NCI-H460 (cell line): ENCODE measurements around the gene APBA1. TPM values are rescaled to one million over a fixed set of nuclear protein-coding genes. Genes with fewer than 3 reads are reported as not detected.
"Not testable (repeated sequence)": the region's sequence is repeated elsewhere in the genome, so short reads cannot be mapped to it uniquely, and the experiment has no call there.

Source experiments
- DNase-seq: peaks from one replicate; pipeline ENCODE4 v3.0.0-alpha.2; 2016; ENCODE audit warnings: low read depth; ENCODE audit errors: extremely low read depth
- total RNA-seq: library from RNA; depleted of rRNA; stranded (reverse); fragments of >200 nt; shearing (Covaris generic); gene quantifications from 2 replicates; pipeline ENCODE4 v1.2.3, GENCODE V29; 2014

Gene APBA1
- total RNA-seq, 1 experiment from 2014 or later = 0.05 TPM

DNA sequence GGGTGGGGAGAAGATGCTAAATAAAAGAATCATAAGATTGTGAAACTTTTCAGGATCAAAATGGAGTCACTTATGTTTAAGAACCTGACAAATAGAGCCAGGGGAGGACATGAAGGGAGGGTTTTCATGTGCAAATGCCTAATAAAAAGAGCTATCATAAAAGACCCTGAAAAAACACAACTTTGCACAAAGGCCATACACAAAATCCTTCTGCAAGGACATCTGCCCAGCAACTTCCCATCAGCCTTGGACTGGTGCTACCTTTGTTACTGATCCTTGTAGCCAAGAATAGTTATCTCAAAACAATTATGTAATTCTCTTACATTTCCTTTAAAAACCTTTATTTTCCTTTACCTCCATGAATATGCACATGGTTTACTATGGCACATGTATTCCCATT lies 63.0 kb downstream of the APBA1 start:
- DNase-seq = no peak

DNA sequence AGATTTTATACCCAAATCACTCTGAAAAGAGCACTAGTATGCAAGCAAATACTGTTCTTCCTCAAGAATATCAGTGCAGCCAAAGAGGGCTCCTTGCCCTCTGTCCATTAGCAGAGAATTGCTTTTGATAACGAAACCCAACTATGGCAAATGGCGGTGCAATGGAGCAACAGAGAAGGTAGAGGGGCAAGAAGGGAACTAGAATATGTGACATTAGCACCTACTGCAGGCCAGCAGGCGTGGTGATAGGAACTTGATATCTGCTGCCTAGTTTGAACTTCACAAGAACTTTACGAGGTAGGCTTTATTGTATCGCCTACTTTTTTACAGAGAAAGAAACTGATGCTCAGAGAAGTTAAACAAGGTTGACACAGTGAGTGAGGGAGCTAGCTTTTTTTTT lies 66.1 kb downstream of the APBA1 start:
- no peak for DNase-seq

GRCh38 chr9:69605406-69605805 lies 66.8 kb downstream of the APBA1 start:
- DNase-seq = no peak

DNA sequence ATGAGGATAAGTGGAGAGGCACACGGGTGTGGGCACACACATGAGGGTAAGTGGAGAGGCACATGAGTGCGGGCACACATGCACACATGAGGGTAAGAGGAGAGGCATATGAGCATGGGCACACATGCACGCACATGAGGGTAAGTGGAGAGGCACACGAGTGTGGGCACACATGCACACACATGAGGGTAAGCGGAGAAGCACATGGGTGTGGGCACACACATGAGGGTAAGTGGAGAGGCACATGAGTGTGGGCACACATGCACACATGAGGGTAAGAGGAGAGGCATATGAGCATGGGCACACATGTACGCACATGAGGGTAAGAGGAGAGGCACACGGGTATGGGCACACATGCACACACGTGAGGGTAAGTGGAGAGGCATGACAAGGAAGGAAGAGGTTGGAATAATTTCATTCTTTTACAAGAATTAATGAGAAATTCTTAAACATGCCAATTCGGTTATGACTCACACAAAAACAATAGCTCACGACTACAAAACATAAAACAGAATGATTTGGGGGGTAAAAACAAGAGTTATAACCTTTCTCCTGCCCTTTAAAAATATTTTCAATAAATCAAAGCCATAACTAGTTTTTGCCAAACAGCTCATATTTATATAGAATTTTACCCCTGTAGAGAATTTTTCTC lies 67.5 kb downstream of the APBA1 start:
- DNase-seq = no peak

GRCh38 chr9:69603656-69604055 lies 68.5 kb downstream of the APBA1 start:
- no peak for DNase-seq

- DNase-seq = no peak
Observed at GRCh38 chr9:69602773-69603172, 69.4 kb downstream of the APBA1 start.

DNA sequence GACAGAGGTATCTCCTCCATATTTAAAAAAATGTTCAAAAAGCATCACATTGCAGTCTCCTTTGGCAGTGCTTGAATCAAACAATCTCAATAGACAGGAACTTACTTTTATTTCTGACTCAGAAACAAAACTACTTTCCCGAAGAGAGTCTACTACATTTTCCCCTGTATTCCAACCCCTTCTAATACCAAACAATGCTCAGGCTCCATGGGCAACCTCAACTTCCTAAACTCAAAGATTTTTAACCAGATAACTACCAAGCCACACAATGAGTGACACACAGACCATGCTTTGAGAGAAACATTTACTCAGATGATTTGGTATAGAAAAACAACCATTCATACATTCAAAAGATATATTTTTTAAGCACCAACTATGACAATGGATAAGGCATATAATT lies 70.5 kb downstream of the APBA1 start:
- DNase-seq = no peak

GRCh38 chr9:69600314-69601047 lies 71.7 kb downstream of the APBA1 start:
- DNase-seq = no peak

DNA sequence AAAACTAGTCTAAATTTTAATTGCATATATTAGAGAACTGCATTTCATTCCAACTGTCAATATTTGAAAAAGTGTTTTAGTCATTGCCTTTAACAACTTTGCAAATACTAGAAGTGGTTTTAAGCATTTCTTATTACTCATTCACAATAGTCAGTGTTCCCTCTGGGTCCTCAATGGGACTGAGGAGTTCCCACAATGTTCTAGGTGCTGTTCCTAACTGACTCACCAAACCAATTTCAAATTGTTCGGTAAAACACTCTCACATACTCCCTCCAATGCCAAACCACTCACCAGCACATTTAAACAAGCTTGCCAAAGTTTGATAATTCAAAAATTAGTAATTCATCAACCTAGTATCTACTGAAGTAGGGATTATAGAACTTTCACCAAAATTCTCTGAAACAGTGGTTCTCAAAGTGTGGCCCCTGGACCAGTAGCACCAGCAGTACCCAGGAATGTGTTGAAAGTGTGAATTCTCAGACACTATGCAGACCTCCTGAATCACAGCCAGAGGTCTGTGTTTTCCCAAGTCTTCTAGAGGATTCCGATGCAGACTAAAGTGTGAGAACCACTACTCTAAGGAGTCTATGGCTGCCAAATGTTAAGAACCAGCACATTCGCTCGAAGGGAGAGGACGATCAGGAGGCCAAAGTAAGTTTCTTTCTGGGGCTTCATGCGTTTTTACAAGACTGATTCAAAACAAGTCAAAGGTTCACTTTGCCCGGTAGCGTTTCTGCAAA lies 72.8 kb downstream of the APBA1 start:
- DNase-seq = no peak

DNA sequence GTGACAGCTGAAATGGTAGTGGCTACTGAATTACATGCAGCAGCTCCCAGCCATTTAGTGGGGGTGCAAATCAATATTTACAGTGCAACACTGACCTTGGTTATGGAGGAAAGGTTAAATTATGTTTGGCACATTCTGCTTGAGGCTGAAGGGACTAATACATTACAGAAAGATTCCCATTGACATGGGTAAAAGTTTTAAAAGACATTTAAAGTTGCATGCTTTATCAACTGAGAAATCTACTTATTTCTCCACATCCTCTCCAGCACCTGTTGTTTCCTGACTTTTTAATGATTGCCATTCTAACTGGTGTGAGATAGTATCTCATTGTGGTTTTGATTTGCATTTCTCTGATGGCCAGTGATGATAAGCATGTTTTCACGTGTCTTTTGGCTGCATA lies 75.3 kb downstream of the APBA1 start:
- DNase-seq = not testable (repeated sequence)

DNA sequence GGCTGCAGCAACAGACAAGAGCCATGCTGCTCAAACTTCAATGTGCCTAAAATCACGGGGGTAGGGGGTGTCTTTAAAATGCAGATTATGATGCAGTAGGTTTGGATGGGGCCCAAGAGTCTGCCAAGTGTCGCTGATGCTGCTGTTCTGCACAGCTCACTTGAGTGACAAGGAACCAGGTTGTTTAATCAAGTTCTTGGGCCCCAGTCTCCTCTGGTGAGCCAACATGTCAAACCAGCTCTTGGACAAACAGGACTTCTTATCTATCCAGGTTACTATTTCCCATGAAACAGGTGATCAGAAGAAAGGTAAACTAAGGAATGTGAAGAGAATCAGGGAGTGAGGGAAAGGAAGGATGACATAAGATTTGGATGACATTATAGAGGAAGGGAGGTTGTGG lies 78.0 kb downstream of the APBA1 start:
- DNase-seq = no peak

GRCh38 chr9:69593756-69594155 lies 78.4 kb downstream of the APBA1 start:
- DNase-seq = no peak

DNA sequence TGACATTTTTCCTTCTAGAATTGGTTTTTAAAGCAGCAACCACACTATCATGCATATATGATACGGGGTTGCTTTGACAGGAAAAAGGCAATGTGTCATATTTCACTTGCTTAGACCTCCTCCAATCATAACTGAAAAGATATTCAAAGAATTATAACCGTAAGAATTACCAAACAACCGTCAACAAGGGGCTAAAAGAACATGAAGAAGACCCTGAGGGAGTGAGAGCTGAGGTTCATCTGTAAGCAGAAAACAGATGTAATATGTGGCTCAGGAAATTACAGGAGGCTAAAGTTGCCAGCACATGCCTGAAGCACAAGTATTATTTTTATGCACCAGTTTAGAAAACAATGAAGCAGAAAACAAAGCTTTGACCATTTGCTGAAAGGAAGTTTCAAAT lies 78.9 kb downstream of the APBA1 start:
- DNase-seq = no peak

- no peak for DNase-seq
Observed at GRCh38 chr9:69590266-69590665, 81.9 kb downstream of the APBA1 start.

DNA sequence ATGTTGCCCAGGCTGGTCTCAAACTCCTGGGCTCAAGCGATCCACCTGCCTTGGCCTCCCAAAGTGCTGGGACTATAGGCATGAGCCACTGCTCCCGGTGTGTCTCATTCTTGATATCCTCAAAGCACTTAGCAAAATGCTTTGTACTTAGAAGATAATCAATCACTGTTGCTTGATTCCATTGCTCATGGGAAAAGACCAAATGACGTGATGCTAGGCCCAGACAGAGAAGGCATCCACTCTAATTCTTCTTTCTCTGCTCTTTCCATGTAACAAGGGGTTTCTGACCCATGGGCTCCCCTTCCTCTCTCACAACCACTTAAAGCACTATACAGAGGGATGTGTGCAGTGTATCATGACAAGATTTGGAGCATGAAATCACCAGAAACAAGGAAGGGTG lies 83.0 kb downstream of the APBA1 start:
- no peak for DNase-seq

GRCh38 chr9:69585571-69585970 lies 86.6 kb downstream of the APBA1 start:
- DNase-seq = no peak

DNA sequence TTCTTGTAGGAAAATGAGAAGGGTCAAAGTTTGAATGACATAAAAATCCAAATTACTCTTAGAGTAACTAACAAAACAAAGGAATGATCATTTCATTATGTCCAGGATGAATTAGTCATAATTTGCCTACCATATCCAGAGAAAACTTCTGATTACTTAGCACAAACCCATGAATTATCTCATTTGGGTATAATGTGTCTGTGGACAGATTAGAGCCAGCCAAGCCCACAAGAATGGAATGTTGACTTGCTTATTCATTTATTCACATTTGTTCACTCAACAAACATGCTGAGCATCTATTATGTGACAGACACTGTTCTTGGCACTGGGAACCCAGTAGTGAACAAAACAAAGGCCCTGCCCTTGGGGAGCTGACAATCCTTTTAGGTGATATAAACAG lies 87.4 kb downstream of the APBA1 start:
- no peak for DNase-seq

GRCh38 chr9:69583645-69584234 lies 88.4 kb downstream of the APBA1 start:
- DNase-seq = no peak

DNA sequence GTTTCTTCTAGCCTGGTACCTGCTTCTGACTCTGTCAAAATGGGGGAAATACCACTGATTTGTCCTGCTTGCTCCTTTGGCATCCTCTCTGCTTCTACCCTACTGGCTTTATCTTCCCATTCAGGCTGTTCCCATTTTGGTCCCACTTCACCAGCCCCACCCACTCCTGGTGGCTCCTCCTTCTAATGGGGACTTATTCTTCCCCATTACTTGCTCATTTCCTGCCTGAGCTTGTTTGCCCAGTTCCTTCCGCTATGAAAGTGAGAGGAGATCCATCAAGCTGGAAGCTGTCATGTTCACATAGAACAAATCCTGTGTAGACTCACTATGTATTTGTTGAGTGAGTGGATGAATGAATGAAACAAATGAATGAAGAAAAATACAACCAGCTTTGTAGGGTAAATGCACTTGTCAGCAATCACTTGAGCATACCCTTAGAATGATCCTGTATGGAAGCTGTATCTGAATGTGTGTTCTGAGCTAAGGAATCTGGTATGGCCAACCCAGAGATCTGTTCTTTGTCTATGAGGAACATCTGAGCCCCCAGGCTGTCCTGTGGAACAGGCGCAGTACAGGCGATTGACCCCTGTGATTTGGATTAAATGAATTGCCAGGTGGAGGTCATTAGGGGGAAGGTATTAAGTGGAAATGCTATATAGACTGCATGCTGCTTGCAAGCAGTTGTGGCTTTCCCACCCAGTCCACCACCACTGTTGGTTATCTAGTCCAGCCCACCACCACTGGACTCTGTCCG lies 89.5 kb downstream of the APBA1 start:
- DNase-seq = no peak

DNA sequence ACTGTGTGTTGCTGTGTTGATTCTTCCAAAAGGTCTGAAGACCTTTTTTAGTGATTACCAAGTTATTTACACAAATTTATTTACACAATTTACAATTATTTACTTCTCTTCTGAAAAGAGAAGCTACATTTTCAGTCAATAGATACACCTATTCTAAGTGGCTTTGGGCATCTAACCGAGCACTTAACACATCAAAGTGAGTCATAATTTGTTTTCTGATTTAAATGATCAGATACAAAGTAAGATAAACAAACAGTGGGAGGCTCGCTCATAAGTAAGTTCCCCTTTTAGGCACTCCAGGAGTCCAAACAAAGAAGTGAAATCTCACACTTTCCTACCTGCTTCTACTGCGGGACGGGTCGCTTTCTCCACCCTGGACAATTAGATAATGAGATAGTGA lies 90.2 kb downstream of the APBA1 start:
- no peak for DNase-seq
